H1 (cell line): ENCODE results near the gene OR8D4. TPM values are rescaled to one million over a fixed set of nuclear protein-coding genes. Genes with fewer than 3 reads are reported as not detected.

Source experiments
- CHD2 ChIP-seq: IDR thresholded peaks from 2 replicates; pipeline ENCODE4 v1.6.1; 2012; ENCODE audit warnings: low read length, improper control_type of control experiment
- GTF2F1 ChIP-seq: IDR thresholded peaks from 2 replicates; pipeline ENCODE4 v1.6.1; 2012; ENCODE audit warnings: low read depth, low read length, improper control_type of control experiment, borderline replicate concordance
- KDM5A ChIP-seq: fragments of 200-600 bp; IDR thresholded peaks from 2 replicates; pipeline ENCODE4 v1.7.1; 2012; ENCODE audit warnings: mild to moderate bottlenecking, low read length, inconsistent platforms, mixed read lengths
- RAD21 ChIP-seq, 2 experiments: IDR thresholded peaks in 1 of 2; conservative IDR thresholded peaks in 1 of 2; 2 replicates each; pipeline ENCODE4 v1.6.1; 2011; ENCODE audit warnings: low read depth in 2 of 2, low read length in 2 of 2, improper control_type of control experiment in 1 of 2, inconsistent platforms in 1 of 2, mild to moderate bottlenecking in 1 of 2, moderate library complexity in 1 of 2
- SP2 ChIP-seq: IDR thresholded peaks from 2 replicates; pipeline ENCODE4 v1.6.1; 2012; ENCODE audit warnings: mild to moderate bottlenecking, low read length, inconsistent platforms
- SUZ12 ChIP-seq: fragments of 200-600 bp; sonication (generic); IDR thresholded peaks from 2 replicates; pipeline ENCODE4 v1.6.1; 2012; ENCODE audit warnings: mild to moderate bottlenecking, inconsistent platforms, low read length, moderate library complexity, mixed read lengths
- TAF7 ChIP-seq: optimal IDR thresholded peaks from 2 replicates; pipeline ENCODE3; 2011; ENCODE audit warnings: low read depth, mild to moderate bottlenecking, inconsistent platforms, low read length, moderate library complexity, borderline replicate concordance
- polyA plus RNA-seq, 7 experiments: library from polyadenylated mRNA; depleted of rRNA in 3 of 7; stranded (reverse) in 5 of 7; unstranded in 2 of 7; fragments of >200 nt in 5 of 7; fragments of 200-250 nt in 2 of 7; gene quantifications; 1 replicate in 5 of 7; 2 replicates in 1 of 7; 4 replicates in 1 of 7; pipeline versions ENCODE4 v1.2.1 to v1.2.3, GENCODE V29; 2011 to 2013; ENCODE audit warnings: missing spikeins in 2 of 7, mixed read lengths in 2 of 7
- total RNA-seq: library from RNA; stranded (reverse); fragmentation: NEBNext Ultra II Directional; extraction: Animal tissue kit (Norgen Biotek cat#: 25700); gene quantifications from 2 replicates; pipeline ENCODE4 v1.2.1, GENCODE V29; 2021

OR8D4 gene
- total and polyA plus RNA-seq, 2 of the 8 experiments (the other 6 are each of a cell fraction or from before 2014, with no cell fraction given): not detected

GRCh38 chr11:123856444-123856843, 45.5 kb upstream of the OR8D4 start (continued):
- TF ChIP-seq TAF7: no peak
- no peak for TF ChIP-seq GTF2F1
- no peak for TF ChIP-seq SP2
- no peak for TF ChIP-seq RAD21 (IDR thresholded peaks at IDR 0.05 in 1 of 2, conservative IDR thresholded peaks at IDR 0.05 in 1 of 2; ENCODE audit: low read depth in 2 of 2, low read length in 2 of 2)
- no peak for TF ChIP-seq CHD2
- TF ChIP-seq KDM5A: no peak
- TF ChIP-seq SUZ12: no peak
